ENCODE results near the gene TACC2. TPM values are rescaled to one million over a fixed set of nuclear protein-coding genes. Genes with fewer than 3 reads are reported as not detected.
"Not testable (repeated sequence)": the region's sequence is repeated elsewhere in the genome, so short reads cannot be mapped to it uniquely, and the experiment has no call there.

The TACC2 gene
- total and polyA plus RNA-seq, 2 donors = 21.2 to 82.7 TPM

GRCh38 chr10:122188706-122189105 lies 199.7 kb downstream of the TACC2 start:
- no peaks in the 10 kb centered on the region for H3K36me3 ChIP-seq (ENCODE audit: insufficient read depth)
- H3K27ac ChIP-seq (ENCODE audit: low read depth) = no peak overlapping the region
- H3K4me3 ChIP-seq (ENCODE audit: low read depth, low read length) = no peak overlapping the region
- no peaks in the 10 kb centered on the region for H3K4me1 ChIP-seq (ENCODE audit: insufficient read depth)
- DNase-seq (ENCODE audit: extremely low spot score) = no peak
- 91% methylated on average over 11 of the region's 11 CpGs for WGBS

DNA sequence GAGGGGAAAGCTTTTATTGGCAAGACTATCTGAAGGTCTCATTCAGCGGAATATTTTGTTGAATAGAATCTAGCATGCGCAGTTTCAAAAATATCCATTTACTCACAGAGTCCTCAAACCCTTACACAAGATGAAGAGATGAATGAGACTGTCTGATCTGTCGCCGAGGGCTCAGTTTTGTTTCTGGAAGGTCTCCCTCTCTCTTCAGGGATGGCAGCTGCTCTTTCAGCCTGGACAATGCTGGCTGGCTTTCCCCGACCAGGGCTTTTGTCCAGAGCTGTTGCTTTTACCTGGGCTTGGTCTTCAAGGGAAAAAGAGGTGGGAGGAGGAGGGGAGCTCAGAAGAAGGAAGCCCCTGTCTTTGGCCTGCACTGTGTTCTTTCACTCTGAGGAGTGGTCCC lies 200.2 kb downstream of the TACC2 start:
- 91% methylated on average over 5 of the region's 5 CpGs for WGBS
- H3K36me3 ChIP-seq (ENCODE audit: insufficient read depth) = no peaks in the 10 kb centered on the region
- H3K4me3 ChIP-seq (ENCODE audit: low read depth, low read length) = no peak overlapping the region
- H3K27ac ChIP-seq (ENCODE audit: low read depth) = no peak overlapping the region
- H3K4me1 ChIP-seq (ENCODE audit: insufficient read depth) = no peaks in the 10 kb centered on the region
- DNase-seq (ENCODE audit: extremely low spot score) = no peak

- 74% methylated on average over 19 of the region's 19 CpGs for WGBS
- Histone ChIP-seq H3K4me1 (ENCODE audit: insufficient read depth) (no peaks in the 10 kb centered on the region), H3K4me3 (ENCODE audit: low read depth, low read length) (no peak overlapping the region), H3K27ac (ENCODE audit: low read depth) (no peak overlapping the region), H3K36me3 (ENCODE audit: insufficient read depth) (no peaks in the 10 kb centered on the region)
- no peak for DNase-seq (ENCODE audit: extremely low spot score)
These were observed 201.4 kb downstream of the TACC2 start for GRCh38 chr10:122190176-122190943.

DNA sequence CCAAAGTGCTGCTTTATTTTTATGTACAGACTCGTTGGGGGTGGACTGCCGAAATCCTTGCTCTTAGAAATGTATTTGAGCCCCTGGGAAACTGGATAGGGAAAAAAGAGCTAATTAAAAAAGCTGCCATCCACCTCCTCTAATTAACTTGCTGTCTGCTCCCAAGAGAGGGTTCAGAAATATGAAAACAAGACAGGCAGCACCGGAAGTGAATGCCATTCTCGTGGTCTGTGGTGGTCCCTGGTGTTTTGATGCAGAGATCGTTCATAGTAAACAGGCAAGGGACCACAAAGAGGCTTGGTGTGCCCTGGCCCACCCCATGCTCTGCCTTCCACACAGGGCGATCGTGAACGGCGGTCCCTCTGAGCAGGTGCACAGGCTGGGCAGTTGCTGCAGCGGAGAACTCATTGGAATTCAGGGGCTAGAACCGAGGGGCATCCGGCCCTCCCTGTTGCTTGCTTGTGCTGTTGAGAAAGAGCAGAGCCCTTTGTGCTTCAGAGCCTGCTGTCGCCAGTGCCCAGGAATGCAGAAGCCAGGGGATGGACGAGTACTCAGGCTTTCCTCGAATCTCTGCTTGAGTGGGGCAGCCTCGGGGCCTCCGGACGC lies 203.1 kb downstream of the TACC2 start:
- no peak overlapping the region for H3K4me3 ChIP-seq (ENCODE audit: low read depth, low read length)
- no peaks in the 10 kb centered on the region for H3K4me1 ChIP-seq (ENCODE audit: insufficient read depth)
- DNase-seq (ENCODE audit: extremely low spot score) = no peak
- H3K36me3 ChIP-seq (ENCODE audit: insufficient read depth) = no peaks in the 10 kb centered on the region
- no peak overlapping the region for H3K27ac ChIP-seq (ENCODE audit: low read depth)
- WGBS = 68% methylated on average over 18 of the region's 18 CpGs

DNA sequence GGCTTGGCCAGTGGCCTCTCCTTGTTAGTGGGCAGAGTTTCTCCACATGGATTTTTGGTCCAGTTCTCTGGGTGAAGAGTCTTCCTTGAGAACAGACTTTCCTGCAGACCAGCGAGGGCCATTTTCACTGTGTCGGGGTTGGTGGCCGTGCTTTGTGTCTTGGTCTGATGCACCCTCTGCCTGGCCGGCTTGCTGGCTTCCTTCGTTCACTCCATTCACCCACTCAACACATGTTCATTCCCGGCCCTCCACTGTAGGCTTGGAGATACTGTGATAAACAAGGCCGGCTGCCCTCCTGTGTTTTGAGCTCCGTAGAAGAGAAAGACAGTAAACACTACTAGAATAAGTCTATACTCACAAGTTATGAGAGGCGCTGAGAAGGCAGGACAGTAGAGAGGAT lies 205.3 kb downstream of the TACC2 start:
- Histone ChIP-seq H3K4me1 (ENCODE audit: insufficient read depth) (no peaks in the 10 kb centered on the region), H3K36me3 (ENCODE audit: insufficient read depth) (no peaks in the 10 kb centered on the region), H3K27ac (ENCODE audit: low read depth) (no peak overlapping the region), H3K4me3 (ENCODE audit: low read depth, low read length) (no peak overlapping the region)
- no peak for DNase-seq (ENCODE audit: extremely low spot score)
- 96% methylated on average over 9 of the region's 9 CpGs for WGBS

- 86% methylated on average over 12 of the region's 12 CpGs for WGBS
- DNase-seq (ENCODE audit: extremely low spot score) = no peak
- H3K36me3 ChIP-seq (ENCODE audit: insufficient read depth) = peaks cover under 1% of the 10 kb centered on the region
These were observed 207.3 kb downstream of the TACC2 start for GRCh38 chr10:122196218-122196617.

DNA sequence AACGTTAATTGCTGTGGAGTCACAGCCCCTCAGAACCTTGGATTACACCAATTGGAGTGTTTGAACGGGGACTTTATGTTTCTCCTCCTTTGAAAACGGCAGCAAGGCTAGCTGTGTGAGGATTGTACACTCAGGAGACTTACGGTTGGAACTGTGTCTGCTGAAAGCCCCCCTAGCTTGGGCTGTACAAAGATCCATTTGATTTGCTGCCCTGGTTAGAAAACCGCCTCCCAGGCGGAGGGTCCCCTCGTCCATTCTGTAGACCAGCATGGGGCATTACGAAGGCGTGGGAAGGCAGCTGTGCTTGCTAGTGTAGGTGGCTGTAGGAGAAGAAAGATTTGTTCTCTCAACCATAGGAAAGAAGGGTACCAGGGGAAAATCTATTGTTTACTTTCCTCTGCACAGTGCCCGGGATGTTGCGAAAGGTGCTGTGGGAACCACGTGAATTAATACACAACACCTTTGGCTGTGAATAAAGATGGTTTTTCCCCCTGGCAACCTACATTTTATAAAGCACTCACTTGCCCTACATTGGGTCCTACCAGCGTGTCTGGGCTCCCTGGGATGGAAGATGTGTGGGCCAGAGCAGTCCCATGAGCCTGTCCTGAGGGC lies 208.8 kb downstream of the TACC2 start:
- Histone ChIP-seq H3K4me1 (ENCODE audit: insufficient read depth) (no peaks in the 10 kb centered on the region), H3K4me3 (ENCODE audit: low read depth, low read length) (no peak overlapping the region), H3K27ac (ENCODE audit: low read depth) (no peak overlapping the region), H3K36me3 (ENCODE audit: insufficient read depth) (peaks cover 4% of the 10 kb centered on the region)
- 86% methylated on average over 13 of the region's 13 CpGs for WGBS
- DNase-seq (ENCODE audit: extremely low spot score) = no peak

More at GRCh38 chr10:122196218-122196617, 207.3 kb downstream of the TACC2 start:
- Histone ChIP-seq H3K4me1 (ENCODE audit: insufficient read depth) (no peaks in the 10 kb centered on the region), H3K27ac (ENCODE audit: low read depth) (no peak overlapping the region), H3K4me3 (ENCODE audit: low read depth, low read length) (no peak overlapping the region)

DNA sequence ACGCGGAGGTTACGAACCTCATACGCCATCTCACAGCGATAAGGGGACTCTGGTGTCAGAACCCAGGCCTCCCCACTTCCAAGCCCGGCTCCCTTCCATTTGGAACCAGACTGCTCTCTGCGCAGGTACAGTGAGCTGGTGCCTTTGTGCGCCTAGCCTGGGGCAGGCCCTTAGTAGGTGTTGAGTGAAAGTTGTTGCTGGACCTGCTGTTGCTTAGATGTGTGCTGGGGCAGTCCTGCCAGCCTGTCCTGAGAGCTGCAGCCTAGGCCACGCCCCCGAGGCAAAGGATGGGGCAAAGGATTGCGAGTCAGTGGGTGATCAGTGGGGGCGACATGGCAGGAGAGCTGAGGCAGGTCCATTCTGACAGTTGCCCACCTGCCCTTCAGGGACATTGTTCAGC lies 209.7 kb downstream of the TACC2 start:
- WGBS = 93% methylated on average over 12 of the region's 12 CpGs
- Histone ChIP-seq H3K36me3 (ENCODE audit: insufficient read depth) (peaks cover 4% of the 10 kb centered on the region), H3K4me3 (ENCODE audit: low read depth, low read length) (no peak overlapping the region), H3K4me1 (ENCODE audit: insufficient read depth) (no peaks in the 10 kb centered on the region), H3K27ac (ENCODE audit: low read depth) (no peak overlapping the region)
- no peak for DNase-seq (ENCODE audit: extremely low spot score)

GRCh38 chr10:122199070-122199469 lies 210.1 kb downstream of the TACC2 start:
- H3K27ac ChIP-seq (ENCODE audit: low read depth) = no peak overlapping the region
- no peak for DNase-seq (ENCODE audit: extremely low spot score)
- 85% methylated on average over 9 of the region's 9 CpGs for WGBS
- H3K4me3 ChIP-seq (ENCODE audit: low read depth, low read length) = no peak overlapping the region
- H3K4me1 ChIP-seq (ENCODE audit: insufficient read depth) = no peaks in the 10 kb centered on the region
- peaks cover 4% of the 10 kb centered on the region for H3K36me3 ChIP-seq (ENCODE audit: insufficient read depth)

GRCh38 chr10:122199689-122200088 lies 210.7 kb downstream of the TACC2 start:
- Histone ChIP-seq H3K27ac (ENCODE audit: low read depth) (no peak overlapping the region), H3K36me3 (ENCODE audit: insufficient read depth) (peaks cover 4% of the 10 kb centered on the region), H3K4me1 (ENCODE audit: insufficient read depth) (no peaks in the 10 kb centered on the region), H3K4me3 (ENCODE audit: low read depth, low read length) (no peak overlapping the region)
- WGBS = 94% methylated on average over 6 of the region's 6 CpGs
- no peak for DNase-seq (ENCODE audit: extremely low spot score)

- peaks cover 4% of the 10 kb centered on the region for H3K36me3 ChIP-seq (ENCODE audit: insufficient read depth)
- WGBS = 94% methylated on average over 9 of the region's 9 CpGs
- DNase-seq (ENCODE audit: extremely low spot score) = no peak
- H3K27ac ChIP-seq (ENCODE audit: low read depth) = no peak overlapping the region
- no peaks in the 10 kb centered on the region for H3K4me1 ChIP-seq (ENCODE audit: insufficient read depth)
- H3K4me3 ChIP-seq (ENCODE audit: low read depth, low read length) = no peak overlapping the region
These were observed 212.4 kb downstream of the TACC2 start for GRCh38 chr10:122201401-122201800.

GRCh38 chr10:122203180-122203579 lies 214.2 kb downstream of the TACC2 start:
- not testable (repeated sequence) for H3K27ac ChIP-seq (ENCODE audit: low read depth); H3K4me3 ChIP-seq (ENCODE audit: low read depth, low read length); DNase-seq (ENCODE audit: extremely low spot score)

DNA sequence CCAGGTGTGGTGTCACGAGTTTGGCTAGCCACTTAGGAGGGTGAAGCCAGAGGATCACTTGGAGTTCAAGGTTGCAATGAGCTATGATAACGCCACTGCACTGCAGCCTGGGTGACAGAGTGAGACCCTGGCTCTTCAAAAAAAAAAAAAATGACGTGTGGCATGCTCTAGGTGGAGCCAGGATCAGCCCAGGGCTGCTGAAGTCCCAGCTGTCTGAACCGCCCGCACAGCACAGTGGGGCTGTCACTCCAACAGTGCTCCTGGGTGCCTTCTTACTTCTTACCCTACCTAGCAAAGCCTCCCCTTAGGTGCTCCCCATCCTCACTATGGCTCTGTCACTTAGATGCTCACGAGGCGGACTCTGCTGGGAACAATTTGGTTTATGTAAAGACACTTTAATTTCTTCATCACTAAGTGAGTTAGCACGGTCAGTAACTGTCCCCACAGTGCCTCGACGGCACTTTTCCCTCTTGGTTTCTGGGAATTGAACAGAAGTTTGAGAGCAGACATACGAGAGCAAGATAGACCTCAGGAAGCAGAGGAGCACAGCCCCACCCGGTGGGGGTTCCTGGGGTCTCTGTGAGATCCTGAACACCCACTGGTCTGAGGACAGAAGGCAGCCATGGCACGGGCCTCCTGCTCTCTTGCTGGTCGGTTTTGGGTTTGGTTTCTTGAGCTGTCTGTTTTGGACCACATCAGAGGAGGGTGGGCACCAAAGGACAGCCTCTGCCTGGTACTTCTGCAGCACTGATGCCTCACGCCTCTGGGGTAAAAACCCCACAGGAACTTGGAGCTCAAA lies 215.9 kb downstream of the TACC2 start:
- H3K27ac ChIP-seq (ENCODE audit: low read depth) = no peak overlapping the region
- no peaks in the 10 kb centered on the region for H3K4me1 ChIP-seq (ENCODE audit: insufficient read depth)
- H3K4me3 ChIP-seq (ENCODE audit: low read depth, low read length) = no peak overlapping the region
- H3K36me3 ChIP-seq (ENCODE audit: insufficient read depth) = peaks cover 4% of the 10 kb centered on the region
- WGBS = 86% methylated on average over 15 of the region's 15 CpGs
- DNase-seq (ENCODE audit: extremely low spot score) = no peak

More at GRCh38 chr10:122203180-122203579, 214.2 kb downstream of the TACC2 start:
- H3K36me3 ChIP-seq (ENCODE audit: insufficient read depth); H3K4me1 ChIP-seq (ENCODE audit: insufficient read depth): not testable (repeated sequence)
- 96% methylated on average over 33 of the region's 33 CpGs for WGBS
